Measurements from ENCODE around the gene ALOX5AP.

DNA sequence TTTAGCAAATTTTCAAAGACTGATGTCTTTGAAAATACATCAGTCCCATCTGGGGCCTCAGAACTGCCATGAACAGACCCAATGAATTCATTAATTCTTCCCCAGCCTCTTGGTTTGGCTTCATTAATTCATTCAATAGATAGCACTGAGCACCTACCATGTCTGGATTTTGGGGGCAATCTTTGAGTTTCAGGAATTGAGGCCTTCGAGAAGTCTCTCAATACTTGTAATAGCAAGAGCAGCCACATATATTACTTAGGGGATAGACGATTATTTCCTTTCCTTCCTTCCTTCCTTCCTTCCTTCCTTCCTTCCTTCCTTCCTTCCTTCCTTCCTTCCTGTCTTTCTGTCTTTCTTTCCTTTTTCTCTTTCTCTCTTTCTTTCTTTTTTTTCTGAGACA, 64.8 kb downstream of the ALOX5AP start:
- TF ChIP-seq, protein P1, sequence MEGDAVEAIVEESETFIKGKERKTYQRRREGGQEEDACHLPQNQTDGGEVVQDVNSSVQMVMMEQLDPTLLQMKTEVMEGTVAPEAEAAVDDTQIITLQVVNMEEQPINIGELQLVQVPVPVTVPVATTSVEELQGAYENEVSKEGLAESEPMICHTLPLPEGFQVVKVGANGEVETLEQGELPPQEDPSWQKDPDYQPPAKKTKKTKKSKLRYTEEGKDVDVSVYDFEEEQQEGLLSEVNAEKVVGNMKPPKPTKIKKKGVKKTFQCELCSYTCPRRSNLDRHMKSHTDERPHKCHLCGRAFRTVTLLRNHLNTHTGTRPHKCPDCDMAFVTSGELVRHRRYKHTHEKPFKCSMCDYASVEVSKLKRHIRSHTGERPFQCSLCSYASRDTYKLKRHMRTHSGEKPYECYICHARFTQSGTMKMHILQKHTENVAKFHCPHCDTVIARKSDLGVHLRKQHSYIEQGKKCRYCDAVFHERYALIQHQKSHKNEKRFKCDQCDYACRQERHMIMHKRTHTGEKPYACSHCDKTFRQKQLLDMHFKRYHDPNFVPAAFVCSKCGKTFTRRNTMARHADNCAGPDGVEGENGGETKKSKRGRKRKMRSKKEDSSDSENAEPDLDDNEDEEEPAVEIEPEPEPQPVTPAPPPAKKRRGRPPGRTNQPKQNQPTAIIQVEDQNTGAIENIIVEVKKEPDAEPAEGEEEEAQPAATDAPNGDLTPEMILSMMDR (IDR thresholded peaks at IDR 0.05), result no peak
- TF ChIP-seq POLR2A (IDR thresholded peaks at IDR 0.05), result no peak

All from vagina (tissue), 2 donors.